ENCODE results near the gene WDR88. TPM values are rescaled to one million over a fixed set of nuclear protein-coding genes. Genes with fewer than 3 reads are reported as not detected.

The WDR88 gene
- total and polyA plus RNA-seq, 2 of the 8 experiments (the other 6 are each of a cell fraction or from before 2014, with no cell fraction given) = not detected

GRCh38 chr19:33143897-33144405, 12.0 kb downstream of the WDR88 start (continued):
- TF ChIP-seq SIRT6 (IDR thresholded peaks at IDR 0.05; ENCODE audit: low read length) = no peak
- no peak for TF ChIP-seq TCF12 (IDR thresholded peaks at IDR 0.05; ENCODE audit: low read depth, low read length)
- TF ChIP-seq CHD7 (IDR thresholded peaks at IDR 0.05; ENCODE audit: insufficient replicate concordance, low read length) = no peak
- no peak for TF ChIP-seq USF2 (IDR thresholded peaks at IDR 0.05; ENCODE audit: low read length)
- TF ChIP-seq CEBPB (IDR thresholded peaks at IDR 0.05; ENCODE audit: low read depth, low read length) = 0 out of 2 replicates have a peak, but pooled peaks have one; percentile 17
- no peak for TF ChIP-seq SP4 (IDR thresholded peaks at IDR 0.05; ENCODE audit: low read length)
- TF ChIP-seq EZH2 (IDR thresholded peaks at IDR 0.05; ENCODE audit: low read depth, low read length, severe bottlenecking) = no peak
- TF ChIP-seq EP300 (IDR thresholded peaks at IDR 0.05; ENCODE audit: borderline replicate concordance in 1 of 2, low read depth in 2 of 2, low read length in 2 of 2) = peak in 1 of 2 experiments; percentile 67; a peak in 1 of 3 replicates
- TF ChIP-seq SP1 (IDR thresholded peaks at IDR 0.05; ENCODE audit: low read depth, low read length) = no peak
- TF ChIP-seq CBX5 (IDR thresholded peaks at IDR 0.05; ENCODE audit: low read depth, low read length) = no peak
- no peak for TF ChIP-seq SUZ12 (IDR thresholded peaks at IDR 0.05; ENCODE audit: low read length)

Data from H1 (cell line).